Left renal pelvis (tissue), 4 donors: Measurements from ENCODE around the gene SLC35F1. TPM values are rescaled to one million over a fixed set of nuclear protein-coding genes. Genes with fewer than 3 reads are reported as not detected.
A peak's percentile ranks its signal among the peaks of the same experiment; 100 is the strongest.

Experiments used
- DNase-seq, 4 donors: peaks; one replicate each; pipeline ENCODE4 v3.0.0-alpha.2; 2013; ENCODE audit warnings: low read depth in 4 of 4, low spot score in 3 of 4
- polyA plus RNA-seq, 4 donors: library from polyadenylated mRNA; unstranded; fragments of 120-200 nt; gene quantifications; one replicate each; pipeline ENCODE4 v1.2.1, GENCODE V29; 2013; ENCODE audit not compliant: insufficient read length in 4 of 4

The SLC35F1 gene
- polyA plus RNA-seq, 4 donors, result 2.4 to 3.9 (median 3.2) TPM

DNA sequence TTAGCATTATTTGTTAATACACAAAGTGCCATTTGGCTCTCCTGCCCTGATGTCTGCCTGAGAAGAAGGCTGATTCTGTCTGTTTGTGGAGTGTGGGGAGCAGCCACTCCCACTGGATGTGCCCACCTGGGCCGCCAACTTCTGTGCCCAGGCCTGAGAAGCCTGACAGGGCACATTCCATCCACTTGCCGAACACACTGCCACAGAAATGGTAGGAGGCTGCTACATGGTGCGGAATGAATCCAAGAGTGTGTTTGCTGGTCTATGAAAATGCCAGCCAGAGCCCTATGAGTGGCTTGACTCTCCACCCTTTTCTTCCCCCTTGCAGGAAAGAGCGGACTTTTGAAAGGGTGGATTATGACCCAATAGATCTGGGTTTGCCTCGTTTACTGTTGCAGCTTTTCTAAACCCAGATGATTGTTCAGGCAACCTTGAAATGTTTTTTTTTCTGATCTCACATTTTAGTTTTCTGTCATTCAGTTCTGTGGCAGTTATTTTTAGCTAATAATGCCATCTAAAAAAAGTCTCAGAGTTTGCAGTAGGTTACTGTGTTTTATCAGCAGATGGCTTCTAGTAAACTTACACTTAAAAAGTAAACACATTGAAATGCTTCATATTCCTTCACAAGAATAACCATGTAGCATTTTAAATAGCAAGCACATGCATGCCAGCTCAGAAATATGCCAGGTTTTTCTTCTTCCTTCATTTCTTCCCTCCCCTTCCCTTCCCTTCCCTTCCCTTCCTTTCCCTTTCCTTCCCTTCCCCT, 196.5 kb downstream of the SLC35F1 start:
- DNase-seq, result no peak

DNA sequence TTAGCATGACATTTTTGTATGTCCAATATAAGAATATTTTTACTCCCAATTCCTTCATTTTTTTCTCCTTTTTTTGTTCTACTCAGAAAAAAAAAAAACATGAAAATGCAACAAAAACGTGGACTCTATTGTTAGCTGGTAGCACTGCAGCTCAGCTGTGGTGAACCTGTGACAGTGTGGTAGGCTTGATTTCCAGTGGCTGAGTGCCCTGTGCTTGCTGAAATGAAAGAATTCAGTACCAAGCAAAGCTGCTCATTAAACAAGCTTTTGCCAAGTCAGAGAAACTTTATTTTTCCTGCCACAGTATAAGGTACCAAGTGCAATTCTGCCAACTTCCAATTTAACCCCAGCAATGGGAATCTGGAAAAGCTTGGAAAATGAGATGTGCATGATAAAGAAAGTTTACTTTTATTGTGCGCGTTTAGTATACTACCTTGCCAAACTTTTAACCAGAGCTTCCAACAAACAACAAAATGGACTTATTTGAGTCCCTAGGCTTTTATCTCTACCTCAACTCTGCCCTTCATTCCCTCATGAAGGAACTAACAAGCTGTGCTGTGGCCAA, 215.2 kb downstream of the SLC35F1 start:
- no peak for DNase-seq

DNA sequence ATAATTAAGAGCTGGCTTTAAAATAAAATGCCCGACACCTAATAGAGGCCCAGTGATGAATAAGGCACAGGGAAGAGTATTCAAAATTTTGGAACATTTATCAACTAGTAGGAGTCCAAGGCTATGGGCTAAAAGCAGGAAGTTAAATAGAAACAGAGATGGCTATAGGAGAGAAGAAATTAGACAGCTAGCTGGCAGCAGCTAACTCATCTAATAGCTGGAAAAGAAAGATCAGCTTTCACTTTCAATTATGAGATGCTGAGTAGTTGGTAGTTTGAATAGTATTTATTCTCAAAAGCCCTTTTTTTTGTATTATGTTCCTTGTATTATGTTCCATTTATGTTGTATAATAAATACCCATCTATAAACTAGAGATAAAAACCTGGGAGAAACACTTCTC, 215.7 kb downstream of the SLC35F1 start:
- DNase-seq, result no peak

DNA sequence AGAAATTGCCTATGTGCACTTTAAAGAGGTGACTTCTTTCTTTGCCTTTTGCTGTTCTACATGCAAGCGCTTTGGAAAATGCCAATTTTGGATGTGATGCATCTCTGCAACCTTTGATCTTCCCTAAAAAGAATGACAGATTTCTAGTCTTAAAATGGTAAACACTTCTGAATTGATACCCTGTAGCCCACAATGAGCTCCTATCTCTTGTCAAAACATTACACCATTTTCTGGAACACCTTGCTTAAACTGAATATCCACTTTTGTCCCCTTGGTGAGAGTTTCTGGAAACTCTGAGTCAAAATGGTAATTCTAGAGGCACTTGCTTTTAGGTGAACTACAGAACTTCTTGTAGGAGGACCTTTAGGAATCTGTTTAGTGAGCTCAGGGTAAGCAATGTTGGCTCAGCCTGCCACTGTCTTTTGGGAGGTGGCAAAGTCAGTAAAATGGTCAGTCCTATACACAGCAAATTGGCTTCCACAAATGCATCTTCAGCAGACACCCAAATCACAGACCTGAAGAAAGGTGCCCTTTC, 216.5 kb downstream of the SLC35F1 start:
- no peak for DNase-seq

DNA sequence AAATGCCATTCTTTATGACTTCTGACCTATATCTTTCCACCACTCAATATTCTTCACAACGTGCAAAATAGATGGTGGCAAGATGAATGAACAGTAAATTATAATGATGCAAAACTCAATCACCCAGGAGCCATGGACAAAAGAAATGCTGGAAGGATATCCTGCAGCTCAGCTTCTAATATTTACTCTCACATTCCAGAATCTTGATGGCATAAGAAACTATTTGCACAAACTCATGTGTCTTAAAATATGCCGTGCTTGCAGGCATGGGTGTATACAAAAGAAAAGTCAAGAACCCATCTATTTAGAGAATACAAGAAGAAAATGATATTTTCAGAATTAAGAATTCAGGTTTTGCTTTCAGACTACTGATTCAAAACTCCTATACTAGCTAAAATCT, 217.8 kb downstream of the SLC35F1 start:
- no peak for DNase-seq

DNA sequence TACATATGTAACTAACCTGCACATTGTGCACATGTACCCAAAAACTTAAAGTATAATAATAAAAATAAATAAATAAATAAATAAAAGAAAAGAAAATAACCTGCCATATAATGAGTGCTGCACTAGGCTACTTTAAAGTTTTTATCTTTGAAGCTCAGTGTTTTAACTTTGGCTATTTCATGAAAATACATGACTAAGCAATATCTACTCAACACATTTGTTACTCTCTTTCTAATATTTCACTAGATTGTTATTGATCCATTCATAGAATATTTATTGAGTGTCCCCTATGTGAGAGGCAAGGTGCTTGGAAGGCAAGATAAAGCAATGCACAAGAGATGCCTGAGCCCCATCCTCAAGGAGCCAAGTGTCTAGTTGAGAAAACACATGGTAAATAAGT, 221.7 kb downstream of the SLC35F1 start:
- no peak for DNase-seq

DNA sequence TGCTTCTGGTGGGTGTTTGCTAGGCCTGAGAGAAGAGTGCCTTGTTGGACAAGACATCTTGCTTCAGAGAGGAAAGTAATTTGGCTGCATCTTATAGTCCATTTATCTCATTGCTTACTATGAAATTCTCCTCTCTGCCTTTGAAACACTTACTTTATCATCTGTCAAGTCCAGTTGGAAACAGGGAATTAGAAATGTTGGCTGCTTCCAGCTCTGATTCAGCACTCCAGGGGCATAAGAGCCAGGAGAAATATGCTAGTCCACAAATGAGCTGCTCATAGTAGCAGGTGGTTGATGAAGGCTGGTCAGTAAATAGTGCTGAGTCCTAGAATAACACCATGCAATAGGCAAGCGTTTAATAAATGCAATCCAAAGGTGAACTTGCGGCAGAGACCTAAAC, 227.1 kb downstream of the SLC35F1 start:
- no peak for DNase-seq

DNA sequence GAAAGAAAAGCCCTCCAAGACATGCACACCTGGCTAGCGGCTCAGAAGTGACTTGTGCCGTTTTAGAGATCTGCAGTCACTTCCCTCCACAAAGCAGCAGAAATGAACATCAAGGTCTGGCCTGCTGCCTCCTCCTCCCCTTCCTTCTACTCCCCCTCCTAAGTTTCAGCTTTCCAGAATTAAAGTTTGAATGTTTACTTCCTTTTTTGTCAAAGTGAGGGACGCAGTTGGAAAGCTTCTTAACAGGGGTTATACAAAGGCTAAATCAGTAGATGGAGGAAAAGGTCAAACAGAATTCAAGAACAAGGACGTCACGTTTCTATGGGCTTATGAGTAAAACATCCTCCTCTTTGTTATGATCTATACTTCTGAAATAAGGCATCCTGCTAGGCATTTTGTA, 227.7 kb downstream of the SLC35F1 start:
- DNase-seq, result peak; percentile 31 to 41 (median 35)

DNA sequence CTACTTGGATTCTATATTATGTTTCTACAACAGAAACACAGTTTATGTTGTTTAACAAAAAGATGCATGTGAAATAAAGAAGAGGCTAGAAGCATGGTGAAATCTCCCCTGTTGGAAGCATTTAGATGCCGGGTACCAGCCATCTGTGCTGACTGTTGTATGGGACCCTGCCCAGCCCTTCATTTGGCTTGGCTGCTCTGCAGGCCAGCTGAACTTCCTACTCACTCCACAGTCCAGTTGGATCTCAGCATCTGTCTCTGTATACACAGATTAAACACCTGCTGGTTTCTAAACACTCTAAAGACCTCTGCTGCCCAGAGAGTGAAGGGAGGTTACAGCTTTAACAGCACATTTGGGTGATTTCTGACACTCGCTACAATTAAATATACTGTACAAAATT, 228.3 kb downstream of the SLC35F1 start:
- DNase-seq, result no peak

DNA sequence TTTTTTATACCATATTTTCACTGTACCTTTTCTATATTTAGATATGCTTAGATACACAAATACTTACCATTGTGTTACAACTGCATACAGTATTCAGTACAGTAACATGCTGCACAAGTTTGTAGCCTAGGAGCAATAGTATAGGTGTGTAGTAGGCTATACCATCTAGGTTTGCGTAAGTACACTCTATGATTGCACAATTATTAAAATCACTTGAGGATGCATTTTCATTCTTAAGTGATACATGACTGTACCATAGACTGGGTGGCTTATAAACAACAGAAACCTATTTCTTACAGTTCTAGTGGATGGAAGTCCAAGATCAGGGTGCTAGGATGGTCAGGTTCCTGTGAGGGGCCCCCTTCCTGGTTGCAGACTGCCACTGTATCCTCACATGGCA, 234.1 kb downstream of the SLC35F1 start:
- no peak for DNase-seq

DNA sequence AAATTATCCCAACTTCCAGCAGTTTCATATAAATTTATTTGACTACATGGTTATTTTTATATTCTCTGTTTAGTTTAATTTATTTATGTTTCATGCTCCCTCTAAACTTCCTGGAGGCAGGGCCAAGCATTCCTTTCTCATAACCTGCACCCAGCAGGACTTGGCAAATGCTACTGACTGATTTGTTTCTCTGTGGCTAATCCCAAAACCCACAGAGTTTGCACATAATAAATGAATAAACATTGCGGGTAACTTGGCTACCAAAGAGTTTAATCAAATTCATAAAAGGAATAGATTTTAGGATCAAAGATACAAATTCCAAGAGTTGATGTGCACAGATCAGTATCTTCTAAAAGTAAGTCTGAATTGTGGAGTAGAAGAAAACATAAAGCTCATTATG, 239.5 kb downstream of the SLC35F1 start:
- DNase-seq, result no peak

DNA sequence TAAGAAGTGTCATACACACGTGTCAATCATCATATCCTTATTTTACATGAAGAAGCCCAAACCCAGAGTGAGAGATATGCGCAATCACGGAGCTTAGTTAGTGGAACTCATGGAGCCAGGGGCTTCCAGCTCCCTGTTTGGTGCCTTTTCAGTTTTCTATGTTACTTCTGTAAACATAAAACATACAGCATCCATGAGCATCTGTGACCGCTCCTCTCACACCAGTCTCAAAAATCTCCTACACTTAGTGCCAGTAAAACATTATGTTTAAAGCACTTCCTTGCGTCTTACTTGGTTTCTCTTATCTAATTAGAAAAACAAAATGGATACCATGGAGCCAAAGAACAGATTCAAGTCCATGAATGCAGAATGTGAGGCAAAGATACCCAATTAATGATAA, 240.4 kb downstream of the SLC35F1 start:
- DNase-seq, result no peak

DNA sequence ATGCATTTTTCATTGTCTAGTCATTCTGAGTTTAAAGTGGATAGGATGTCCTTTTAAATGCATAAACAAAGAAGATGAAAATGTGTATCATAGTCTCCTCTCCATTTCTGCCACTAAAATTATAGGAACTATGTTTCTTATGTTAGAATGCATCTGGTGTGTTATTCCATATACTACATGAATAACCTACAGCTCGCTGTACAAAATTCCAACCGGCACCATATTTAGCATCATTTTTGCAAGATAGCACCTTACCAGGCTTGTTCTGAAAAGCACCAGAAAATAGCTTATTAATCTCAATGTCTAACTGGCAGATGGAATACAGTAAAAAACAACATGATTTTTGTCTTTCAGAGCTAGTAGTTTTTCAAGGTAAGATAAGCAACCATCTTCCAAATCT, 241.5 kb downstream of the SLC35F1 start:
- no peak for DNase-seq

DNA sequence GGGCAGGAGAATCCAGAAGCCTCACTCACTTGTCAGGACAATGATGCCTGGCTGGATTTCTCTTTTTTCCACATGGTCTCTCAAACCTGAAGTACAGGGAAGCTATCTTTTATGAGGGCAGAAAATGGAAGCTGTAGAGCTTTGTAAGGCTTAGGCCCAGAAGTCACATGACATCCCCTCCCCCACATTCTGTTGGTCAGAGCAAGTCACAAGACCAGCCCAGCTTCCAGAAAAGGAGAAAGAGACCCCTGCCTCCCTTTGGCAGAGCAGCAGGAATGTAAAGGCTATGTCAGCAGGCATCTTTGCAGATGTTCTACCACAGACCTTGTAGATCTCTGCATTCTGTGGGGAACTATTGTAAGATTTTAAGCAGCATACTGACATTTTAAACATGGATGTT, 245.5 kb downstream of the SLC35F1 start:
- DNase-seq, result no peak

DNA sequence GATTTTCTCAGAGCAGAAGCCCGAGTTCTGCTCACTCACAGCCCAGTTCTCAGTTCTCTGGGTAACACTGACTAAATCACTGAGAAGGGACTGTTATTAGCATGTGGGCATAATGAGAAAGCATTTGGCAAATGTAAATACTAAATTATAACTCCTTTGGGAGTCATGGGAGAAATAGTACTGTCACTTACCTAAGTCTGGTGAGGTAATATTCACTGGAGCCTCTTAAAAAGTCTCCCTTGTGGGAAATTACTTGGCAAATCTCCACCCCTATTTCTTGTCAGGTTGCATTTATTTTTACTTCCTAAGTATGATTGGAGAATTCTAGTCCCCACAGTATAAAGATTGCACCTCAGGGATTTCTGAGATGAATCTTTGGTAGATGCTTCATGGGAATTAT, 254.3 kb downstream of the SLC35F1 start:
- DNase-seq, result no peak

DNA sequence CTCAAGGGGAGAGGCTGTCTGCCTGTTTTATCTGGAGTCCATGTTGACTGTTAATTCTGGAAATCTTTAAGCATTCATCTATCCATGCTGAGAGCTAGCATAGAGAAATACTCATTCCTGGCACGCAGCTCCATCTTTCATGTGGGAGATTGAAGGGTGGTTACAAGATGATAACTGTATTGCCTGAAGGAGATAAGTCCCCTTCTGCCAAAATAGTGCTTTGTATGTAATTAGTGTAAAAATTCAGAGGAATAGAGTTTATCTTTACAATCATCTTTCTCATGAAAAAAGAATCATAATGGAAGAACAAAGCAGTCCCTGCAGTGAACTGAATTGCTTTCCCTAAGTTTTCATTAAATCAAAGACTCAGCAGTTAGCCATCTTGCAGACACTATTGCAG, 256.5 kb downstream of the SLC35F1 start:
- no peak for DNase-seq

DNA sequence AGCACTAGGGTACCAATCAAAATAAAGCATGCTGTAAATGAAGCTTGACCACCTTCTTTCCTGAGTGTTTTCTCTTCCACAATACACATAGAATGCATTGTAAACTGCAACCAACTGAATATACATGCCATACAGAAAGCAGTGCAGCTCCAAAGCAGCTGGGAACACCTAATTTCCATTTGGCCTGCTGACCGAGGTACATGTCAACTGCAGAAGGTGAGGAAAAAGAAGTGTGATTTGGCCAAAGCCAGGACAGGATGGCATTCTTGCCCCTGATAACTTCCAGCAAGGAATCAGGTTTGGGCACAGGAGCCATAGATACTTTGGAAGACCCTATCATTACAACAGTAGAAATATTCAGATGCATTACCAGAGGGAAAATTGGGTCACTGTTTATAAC, 258.4 kb downstream of the SLC35F1 start:
- DNase-seq, result no peak

DNA sequence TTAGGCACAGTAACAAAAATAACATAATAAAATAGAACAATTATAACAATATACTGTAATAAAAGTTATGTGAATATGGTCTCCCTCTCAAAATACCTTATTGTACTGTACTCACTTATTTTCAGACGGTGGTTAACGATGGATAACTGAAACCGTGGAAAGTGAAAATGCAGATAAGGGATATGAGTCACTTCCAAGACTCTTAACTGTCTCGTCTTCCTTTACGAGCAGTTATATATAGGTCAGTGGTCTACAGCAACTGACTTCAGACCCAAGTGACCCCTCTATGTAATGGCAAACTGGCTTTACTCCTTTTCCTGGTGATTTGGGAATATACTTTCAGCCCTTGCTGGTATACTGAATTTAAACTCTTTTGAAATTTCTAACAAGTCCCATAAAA, 261.4 kb downstream of the SLC35F1 start:
- DNase-seq, result no peak

DNA sequence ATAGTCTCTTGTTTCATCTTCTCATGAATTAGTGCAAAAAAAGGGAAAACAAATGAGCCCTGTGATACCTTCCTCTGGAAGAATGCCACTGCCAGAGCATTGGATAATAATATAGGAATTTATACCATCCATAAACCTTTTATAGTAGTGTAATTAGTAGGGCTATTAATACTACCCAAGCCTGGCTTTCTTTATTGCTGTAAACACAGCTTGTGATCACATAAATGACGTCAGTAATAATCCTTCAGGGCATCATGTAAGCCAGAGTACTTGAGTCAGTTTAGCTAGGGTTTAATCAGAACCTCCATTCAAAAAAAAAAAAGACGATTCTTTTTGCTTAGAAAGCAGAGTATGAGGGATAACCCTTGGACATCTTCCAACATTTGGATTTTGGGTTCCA, 264.8 kb downstream of the SLC35F1 start:
- DNase-seq, result no peak

DNA sequence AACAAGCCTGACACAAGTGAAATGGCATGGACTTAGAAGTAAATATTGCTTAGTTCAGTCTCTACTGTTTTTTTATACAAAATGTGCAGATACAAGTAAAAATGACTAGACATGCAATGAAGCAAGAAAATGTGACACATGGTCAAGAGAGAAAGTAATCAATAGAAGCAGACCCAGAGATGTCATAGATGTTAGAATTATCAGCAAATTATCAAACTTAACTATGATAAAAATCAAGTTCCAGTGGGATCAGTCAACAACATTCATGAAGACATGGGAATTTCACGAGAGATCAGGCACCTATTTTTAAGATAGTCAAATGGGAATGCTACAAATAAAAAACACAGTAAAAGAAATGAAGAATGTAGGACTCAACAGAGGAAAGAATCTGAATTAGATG, 267.0 kb downstream of the SLC35F1 start:
- no peak for DNase-seq

DNA sequence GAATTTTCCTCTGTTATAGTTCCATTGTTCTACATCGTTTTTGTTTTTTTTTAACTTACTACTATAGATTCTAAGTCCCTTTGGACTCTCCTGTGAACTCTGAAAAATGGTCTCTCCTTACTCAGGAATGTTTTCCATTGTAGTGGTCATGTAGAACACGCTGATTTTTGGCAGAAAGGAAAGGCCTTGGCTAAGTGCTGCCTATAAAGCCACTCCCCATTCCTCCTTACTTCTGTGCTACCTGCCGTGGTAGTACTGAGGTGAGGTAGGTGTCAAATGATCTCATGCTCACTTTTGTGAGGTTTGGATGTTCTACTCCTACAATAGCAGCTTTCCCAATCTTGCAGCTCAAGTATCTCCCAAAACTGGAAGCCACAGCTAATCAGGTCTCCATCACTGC, 270.7 kb downstream of the SLC35F1 start:
- no peak for DNase-seq

DNA sequence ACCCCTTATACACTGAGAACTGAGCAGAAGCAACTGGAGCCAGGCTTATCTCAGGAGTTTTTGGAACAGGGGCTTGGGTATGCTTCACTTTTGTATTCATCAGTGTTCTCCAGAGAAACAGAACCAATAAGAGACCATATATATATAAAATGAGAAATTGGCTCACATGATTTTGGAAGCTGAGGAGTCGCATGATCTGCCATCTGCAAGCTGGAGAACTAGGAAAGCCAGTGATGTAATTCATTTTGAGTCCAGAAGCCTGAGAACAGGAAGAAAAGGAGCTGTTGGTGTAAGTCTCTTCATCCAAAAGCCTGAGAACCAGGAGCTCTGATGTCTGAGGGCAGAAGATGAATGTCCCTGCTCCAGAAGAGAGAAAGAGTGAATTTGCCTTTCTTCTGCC, 272.0 kb downstream of the SLC35F1 start:
- DNase-seq, result no peak
